ENCODE measurements around the gene TSPAN5. TPM values are rescaled to one million over a fixed set of nuclear protein-coding genes. Genes with fewer than 3 reads are reported as not detected.

Gene TSPAN5
- total and polyA plus RNA-seq, 2 of the 4 experiments (the other 2 are of a cell fraction) = 64.8 to 79.6 TPM

DNA sequence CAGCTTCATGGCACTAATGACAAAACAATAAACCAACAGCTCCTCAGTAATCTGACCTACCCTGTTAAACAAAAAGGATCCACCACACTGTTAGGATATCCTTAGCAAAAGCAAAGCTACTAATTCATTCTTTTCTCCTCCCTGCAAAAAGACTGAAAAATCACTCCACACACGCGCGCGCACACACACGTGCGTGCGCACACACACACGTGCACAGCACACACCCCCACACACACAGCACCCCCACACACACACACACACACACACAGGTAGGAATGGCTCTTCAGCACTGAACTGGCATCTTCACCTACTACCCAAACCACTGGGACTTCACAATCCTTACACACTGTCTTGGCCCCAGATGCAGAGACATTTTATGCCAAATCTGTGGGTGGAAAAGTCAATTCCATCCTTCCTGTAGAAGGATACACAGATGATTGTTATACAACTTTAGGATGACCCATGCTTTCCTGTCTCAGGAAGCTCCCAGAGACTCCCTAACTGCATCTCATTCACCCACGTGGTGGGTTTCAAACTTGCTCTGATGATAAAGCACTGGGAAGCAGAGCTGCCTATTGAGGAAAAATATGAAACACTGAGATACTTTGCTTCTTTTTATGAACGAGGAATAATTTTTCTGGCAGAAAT lies 102.5 kb downstream of the TSPAN5 start:
- peaks cover 23 to 44% of the 10 kb centered on the region in 2 experiments for H3K79me1 ChIP-seq (ENCODE audit: low read depth in 1 of 2, low read length in 2 of 2)
- ATAC-seq (ENCODE audit: low read depth) (no peak), DNase-seq (peak; percentile 49)
- H3K9ac ChIP-seq (ENCODE audit: low read depth, low read length) = no peak overlapping the region
- no peak overlapping the region for H3K56ac ChIP-seq (ENCODE audit: extremely low read depth, insufficient read depth, low read length)
- no peak overlapping the region for H3K27ac ChIP-seq (ENCODE audit: insufficient read depth, low read length)
- peaks cover 2% of the 10 kb centered on the region; the same call in 1 of the 2 replicates for H3K36me3 ChIP-seq (ENCODE audit: control insufficient read depth, insufficient read depth, low read length)
- H2BK5ac ChIP-seq (ENCODE audit: low read depth, low read length, poor library complexity, severe bottlenecking) = no peak overlapping the region
- H3K23ac ChIP-seq (ENCODE audit: low read depth, low read length) = 0 out of 2 replicates have a peak overlapping the region, but pooled peaks have one; percentile 54
- peak overlapping the region; percentile 26; the same call in 1 of the 3 replicates for H2BK15ac ChIP-seq (ENCODE audit: low read depth, low read length)
- no CpG with 5 or more reads among the region's 10 CpGs for WGBS, 2 experiments (ENCODE audit: extremely low coverage in 2 of 2, insufficient read length in 1 of 2)
- H2BK20ac ChIP-seq (ENCODE audit: low read depth, low read length) = no peak overlapping the region
- H3K4me3 ChIP-seq (ENCODE audit: insufficient read depth, low read depth, low read length) = no peak overlapping the region
- no peak overlapping the region for H4K91ac ChIP-seq (ENCODE audit: insufficient read depth, low read depth, low read length)
- H3K9me1 ChIP-seq (ENCODE audit: insufficient read depth, low read length) = peaks cover 10% of the 10 kb centered on the region
- H3K14ac ChIP-seq (replicated peaks; ENCODE audit: low read depth, low read length) = peak overlapping the region; percentile 2
- H3K4me1 ChIP-seq (ENCODE audit: control insufficient read depth, insufficient read depth, low read length) = peaks cover 12% of the 10 kb centered on the region
- TF ChIP-seq RFX5 (IDR thresholded peaks at IDR 0.05; ENCODE audit: low read depth, low read length) (no peak), POLR2A (IDR thresholded peaks at IDR 0.05; ENCODE audit: low read depth, low read length) (no peak)
- TF ChIP-seq, protein P1, sequence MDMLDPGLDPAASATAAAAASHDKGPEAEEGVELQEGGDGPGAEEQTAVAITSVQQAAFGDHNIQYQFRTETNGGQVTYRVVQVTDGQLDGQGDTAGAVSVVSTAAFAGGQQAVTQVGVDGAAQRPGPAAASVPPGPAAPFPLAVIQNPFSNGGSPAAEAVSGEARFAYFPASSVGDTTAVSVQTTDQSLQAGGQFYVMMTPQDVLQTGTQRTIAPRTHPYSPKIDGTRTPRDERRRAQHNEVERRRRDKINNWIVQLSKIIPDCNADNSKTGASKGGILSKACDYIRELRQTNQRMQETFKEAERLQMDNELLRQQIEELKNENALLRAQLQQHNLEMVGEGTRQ (IDR thresholded peaks at IDR 0.05; ENCODE audit: low read depth, low read length) = no peak
- peak overlapping the region; percentile 51 for H2AK5ac ChIP-seq (ENCODE audit: low read depth, low read length)
- peaks cover 9% of the 10 kb centered on the region; the same call in 1 of the 2 replicates for H4K20me1 ChIP-seq (ENCODE audit: insufficient read depth, low read length)
- no peak overlapping the region for H4K5ac ChIP-seq (ENCODE audit: low read depth, low read length)
- no peak overlapping the region for H2BK120ac ChIP-seq (ENCODE audit: low read depth, low read length)
- CTCF ChIA-PET = no interaction called here
- in situ Hi-C loops (cut with MboI; ENCODE audit: low sequenced_read_pairs) = no loop called here
- dilution Hi-C loops (cut with HindIII; ENCODE audit: low sequenced_read_pairs, unreplicated experiment) = no loop called here
- no peaks in the 10 kb centered on the region for H3K9me3 ChIP-seq (ENCODE audit: control insufficient read depth, insufficient read depth, low read length)
- H2AFZ ChIP-seq (replicated peaks; ENCODE audit: low read length, poor library complexity) = no peak overlapping the region
- 0 out of 2 replicates have a peak overlapping the region, but pooled peaks have one; percentile 34 for H3K4me2 ChIP-seq (ENCODE audit: low read depth, low read length)
- no peak overlapping the region for H3K18ac ChIP-seq (ENCODE audit: low read depth, low read length)
- POLR2A ChIA-PET (ENCODE audit: unreplicated experiment) = no interaction called here
- 0 out of 4 replicates have a peak overlapping the region, but pooled peaks of 1 of the 2 experiments have one; percentile 2 for H4K8ac ChIP-seq (ENCODE audit: low read depth in 2 of 2, low read length in 2 of 2)
- intact Hi-C loops (cut with micrococcal nuclease) = no loop called here
- H3K27me3 ChIP-seq (ENCODE audit: control insufficient read depth, insufficient read depth, low read length) = no peaks in the 10 kb centered on the region
- H3K4ac ChIP-seq (ENCODE audit: low read depth, low read length) = peak overlapping the region; percentile 4; the same call in 1 of the 2 replicates
- BruUV-seq (replicated peaks) = no TSS peak
- peak overlapping the region; percentile 10 for H2AK9ac ChIP-seq (replicated peaks; ENCODE audit: low read depth, low read length, poor library complexity)

Measured in IMR-90 (cell line).